Measurements from ENCODE around the gene KRT83. TPM values are rescaled to one million over a fixed set of nuclear protein-coding genes. Genes with fewer than 3 reads are reported as not detected.

Gene KRT83
- total RNA-seq, 1 experiment from 2014 or later = not detected

DNA sequence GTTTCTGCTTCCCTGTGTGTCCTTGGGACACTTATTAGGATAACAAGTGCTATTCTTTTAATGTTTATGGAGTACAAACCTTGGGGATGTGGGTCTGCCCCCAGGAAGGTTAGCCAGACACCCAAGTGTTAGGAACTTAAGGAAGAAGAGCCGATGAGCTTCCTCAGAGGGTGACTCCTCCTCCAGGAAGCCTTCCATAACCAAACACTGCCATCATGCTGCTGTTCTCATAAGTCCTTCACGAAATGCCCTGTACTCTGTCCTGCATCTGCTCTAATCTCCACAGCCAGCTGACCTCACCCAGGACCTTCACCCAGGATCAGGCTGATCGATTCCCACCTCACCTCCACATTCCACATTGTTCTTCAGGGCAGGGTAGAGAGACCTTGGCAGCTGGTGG lies 47.3 kb upstream of the KRT83 start:
- no peak overlapping the region for H3K9ac ChIP-seq (ENCODE audit: extremely low read depth, insufficient read length, low read length)
- H3K18ac ChIP-seq (ENCODE audit: insufficient read length, low read depth, low read length) = no peak overlapping the region
- no peak overlapping the region for H3K56ac ChIP-seq (ENCODE audit: insufficient read length, low read depth, low read length)
- Mint-ChIP-seq H3K4me1 (peaks cover 0 to 11% of the 10 kb centered on the region in 2 experiments; a peak in 2 of 4 replicates), H3K27ac (no peak overlapping the region), H3K27me3 (ENCODE audit: low read depth) (peaks cover 16% of the 10 kb centered on the region), H3K4me3 (no peak overlapping the region), H3K36me3 (ENCODE audit: insufficient read depth in 1 of 3, low read depth in 3 of 3) (no peaks in the 10 kb centered on the region), H3K9me3 (no peaks in the 10 kb centered on the region)
- no peaks in the 10 kb centered on the region for H3K4me1 ChIP-seq (ENCODE audit: insufficient read depth, low read length)
- H2BK20ac ChIP-seq (ENCODE audit: low read depth, low read length, poor library complexity, severe bottlenecking) = no peak overlapping the region
- H3K79me1 ChIP-seq (ENCODE audit: insufficient read depth, low read depth, low read length, poor library complexity, severe bottlenecking) = no peaks in the 10 kb centered on the region
- H3K4ac ChIP-seq (ENCODE audit: low read depth, low read length) = no peak overlapping the region
- no peak overlapping the region for H4K91ac ChIP-seq (ENCODE audit: insufficient read length, low read depth, low read length)
- H4K20me1 ChIP-seq (ENCODE audit: control insufficient read depth, insufficient read depth, insufficient read length) = no peaks in the 10 kb centered on the region
- no peak overlapping the region for H4K5ac ChIP-seq (ENCODE audit: insufficient read length, low read depth, low read length)
- H3K4me2 ChIP-seq (ENCODE audit: insufficient read depth, insufficient read length, low read length) = no peak overlapping the region
- H3K23me2 ChIP-seq (ENCODE audit: insufficient read length, low read depth, low read length, poor library complexity, severe bottlenecking) = no peaks in the 10 kb centered on the region
- H3K14ac ChIP-seq (ENCODE audit: insufficient read depth, low read length) = no peak overlapping the region
- no peak overlapping the region for H3K27ac ChIP-seq (ENCODE audit: insufficient read length, low read depth, low read length)
- no peak overlapping the region for H2AFZ ChIP-seq (ENCODE audit: low read length)
- TF ChIP-seq, protein P1, sequence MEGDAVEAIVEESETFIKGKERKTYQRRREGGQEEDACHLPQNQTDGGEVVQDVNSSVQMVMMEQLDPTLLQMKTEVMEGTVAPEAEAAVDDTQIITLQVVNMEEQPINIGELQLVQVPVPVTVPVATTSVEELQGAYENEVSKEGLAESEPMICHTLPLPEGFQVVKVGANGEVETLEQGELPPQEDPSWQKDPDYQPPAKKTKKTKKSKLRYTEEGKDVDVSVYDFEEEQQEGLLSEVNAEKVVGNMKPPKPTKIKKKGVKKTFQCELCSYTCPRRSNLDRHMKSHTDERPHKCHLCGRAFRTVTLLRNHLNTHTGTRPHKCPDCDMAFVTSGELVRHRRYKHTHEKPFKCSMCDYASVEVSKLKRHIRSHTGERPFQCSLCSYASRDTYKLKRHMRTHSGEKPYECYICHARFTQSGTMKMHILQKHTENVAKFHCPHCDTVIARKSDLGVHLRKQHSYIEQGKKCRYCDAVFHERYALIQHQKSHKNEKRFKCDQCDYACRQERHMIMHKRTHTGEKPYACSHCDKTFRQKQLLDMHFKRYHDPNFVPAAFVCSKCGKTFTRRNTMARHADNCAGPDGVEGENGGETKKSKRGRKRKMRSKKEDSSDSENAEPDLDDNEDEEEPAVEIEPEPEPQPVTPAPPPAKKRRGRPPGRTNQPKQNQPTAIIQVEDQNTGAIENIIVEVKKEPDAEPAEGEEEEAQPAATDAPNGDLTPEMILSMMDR (conservative IDR thresholded peaks at IDR 0.05) = no peak
- no peak overlapping the region for H2BK12ac ChIP-seq (ENCODE audit: insufficient read length, low read depth, low read length)
- no peak overlapping the region for H2BK5ac ChIP-seq (ENCODE audit: insufficient read length, low read length)
- no peak overlapping the region for H2BK120ac ChIP-seq (ENCODE audit: low read depth, low read length, poor library complexity, severe bottlenecking)
- H3K27me3 ChIP-seq (ENCODE audit: insufficient read depth, low read length) = no peaks in the 10 kb centered on the region
- no peaks in the 10 kb centered on the region for H3K9me3 ChIP-seq (ENCODE audit: control insufficient read depth, low read depth, low read length)
- no CpG with 5 or more reads among the region's 3 CpGs for WGBS (ENCODE audit: extremely low coverage, insufficient read length, low lambda C conversion rate)
- no peak overlapping the region for H4K8ac ChIP-seq (replicated peaks; ENCODE audit: insufficient read length, low read depth, low read length)
- no peak overlapping the region for H3T11ph ChIP-seq (ENCODE audit: low read length)
- no peak overlapping the region for H2AK5ac ChIP-seq (ENCODE audit: insufficient read length, low read length)
- no peak overlapping the region for H2BK15ac ChIP-seq (ENCODE audit: low read depth, low read length)
- H3K79me2 ChIP-seq (ENCODE audit: insufficient read depth, low read length) = no peaks in the 10 kb centered on the region
- no peak overlapping the region for H3K23ac ChIP-seq (ENCODE audit: insufficient read length, low read depth, low read length)
- DNase-seq = no peak
